ENCODE measurements around the gene TMEM214.

GRCh38 chr2:26993768-26994167 lies 39.0 kb upstream of the TMEM214 start:
- TF ChIP-seq EZH2 (IDR thresholded peaks at IDR 0.05; ENCODE audit: insufficient read depth, poor library complexity, severe bottlenecking) (no peak), EZH2phosphoT487 (IDR thresholded peaks at IDR 0.05; ENCODE audit: insufficient read depth, low read depth) (no peak)
